NCI-H2029 treated with DMSO at 0.1 percent for 48 hours (cell line): ENCODE measurements around the gene TMEM207.

Experiments
- DNase-seq: peaks from one replicate; lab custom pipeline; 2025; lab: John Stamatoyannopoulos, UW

TMEM207 gene

DNA sequence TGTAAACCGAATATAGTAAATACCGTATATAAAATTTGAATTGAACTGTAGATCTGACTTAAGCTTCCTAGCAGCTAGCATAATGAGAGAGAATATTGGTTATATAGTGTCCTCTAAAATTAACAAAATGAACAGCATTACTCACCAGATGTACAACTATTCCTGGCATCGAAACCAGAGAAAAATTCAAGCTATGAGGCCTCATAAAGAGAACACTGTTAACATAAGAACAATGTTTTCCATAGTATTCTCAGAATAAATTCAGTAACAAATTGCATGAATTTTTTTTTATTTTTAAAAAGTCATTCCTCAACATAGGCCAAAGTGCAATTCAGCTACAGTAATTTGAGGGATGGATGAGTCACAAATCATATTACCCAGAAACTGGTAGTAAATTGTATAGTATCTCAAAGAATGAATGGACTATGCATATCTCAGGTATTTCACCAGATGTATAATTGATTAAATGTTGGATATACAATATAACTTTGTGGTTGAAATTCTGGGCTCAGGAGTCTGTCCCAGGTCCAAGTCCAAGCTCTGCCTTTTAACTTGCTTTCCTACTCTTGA is 5.0 kb downstream of the TMEM207 start:
- DNase-seq, result no peak

GRCh38 chr3:190444006-190444405 is 5.7 kb downstream of the TMEM207 start:
- DNase-seq, result no peak

- DNase-seq, result no peak
Measured at GRCh38 chr3:190443257-190443656, 6.4 kb downstream of the TMEM207 start.

DNA sequence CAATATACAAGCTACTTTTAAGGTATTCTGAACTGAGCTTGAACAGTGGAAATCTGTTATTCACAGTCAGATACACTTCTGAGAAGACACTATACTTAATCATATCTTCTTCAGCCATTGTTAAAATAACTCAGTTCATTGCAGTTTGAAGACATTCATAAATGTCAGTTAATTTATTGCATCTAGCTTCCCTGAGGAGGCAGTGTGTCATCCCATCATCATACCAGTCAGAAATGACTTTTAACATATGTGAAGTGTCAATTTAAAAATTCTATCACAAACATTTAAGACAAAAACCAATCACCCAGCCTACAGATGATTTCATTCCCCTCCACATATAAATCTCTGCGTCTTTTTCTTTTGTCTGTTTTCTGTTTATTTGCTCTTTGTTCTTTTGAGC is 7.5 kb downstream of the TMEM207 start:
- DNase-seq, result no peak

DNA sequence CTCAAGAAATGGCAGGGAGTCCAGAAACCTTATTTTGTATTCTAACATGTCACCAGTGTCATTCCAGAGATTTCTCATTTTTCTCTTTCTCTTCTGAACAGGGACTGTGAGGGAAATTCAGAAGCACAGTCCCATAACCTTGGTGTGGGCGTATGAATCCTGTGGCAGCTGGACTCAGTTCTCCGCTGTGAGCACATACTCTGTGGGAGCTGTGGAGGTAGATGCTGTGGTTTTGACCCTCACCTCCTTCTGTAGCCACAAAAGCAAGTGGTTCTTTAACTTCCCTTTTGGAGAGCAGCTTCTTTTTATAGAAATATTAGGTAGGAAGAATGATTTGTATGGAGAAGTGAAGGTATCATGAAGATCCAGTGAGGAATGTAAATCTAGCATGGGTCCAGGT is 13.4 kb downstream of the TMEM207 start:
- DNase-seq, result no peak

- no peak for DNase-seq
Measured at GRCh38 chr3:190435618-190436017, 14.1 kb downstream of the TMEM207 start.

DNA sequence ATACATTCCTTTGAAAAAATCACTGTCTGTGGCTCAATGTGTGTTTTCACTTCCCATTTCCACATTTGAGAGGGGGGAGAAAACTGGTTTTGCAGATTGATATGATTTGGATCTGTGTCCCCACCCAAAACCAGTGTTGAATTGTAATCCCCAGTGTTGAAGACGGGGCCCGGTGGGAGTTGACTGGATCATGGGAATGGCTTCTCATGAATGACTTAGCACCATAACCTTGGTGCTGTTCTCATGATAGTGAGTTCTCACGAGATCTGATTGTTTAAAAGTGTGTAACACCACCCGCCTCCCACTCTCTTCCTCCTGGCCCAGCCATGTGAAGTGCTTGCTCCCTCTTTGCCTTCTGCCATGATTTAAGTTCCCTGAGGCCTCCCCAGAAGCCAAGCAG is 16.1 kb downstream of the TMEM207 start:
- DNase-seq, result no peak

DNA sequence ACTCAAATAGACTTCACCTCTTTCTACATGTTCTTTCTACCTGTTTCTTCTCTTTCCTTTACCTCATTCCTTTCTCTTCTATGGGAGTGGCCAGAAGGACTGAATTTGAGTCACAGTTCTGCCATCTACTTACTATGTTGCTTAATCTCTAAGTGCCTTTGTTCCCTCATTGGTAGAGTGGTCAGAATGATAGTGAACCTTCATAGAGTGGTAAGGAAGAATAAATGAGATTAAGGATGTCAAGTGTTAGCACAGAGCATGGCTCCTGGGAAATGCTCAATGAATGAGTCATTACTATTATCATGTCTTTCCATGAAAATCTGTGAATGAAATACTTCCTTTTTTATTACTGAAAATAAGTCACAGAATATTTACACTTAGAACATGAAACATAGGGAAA is 17.5 kb downstream of the TMEM207 start:
- DNase-seq, result no peak

GRCh38 chr3:190430906-190431305 is 18.8 kb downstream of the TMEM207 start:
- no peak for DNase-seq

DNA sequence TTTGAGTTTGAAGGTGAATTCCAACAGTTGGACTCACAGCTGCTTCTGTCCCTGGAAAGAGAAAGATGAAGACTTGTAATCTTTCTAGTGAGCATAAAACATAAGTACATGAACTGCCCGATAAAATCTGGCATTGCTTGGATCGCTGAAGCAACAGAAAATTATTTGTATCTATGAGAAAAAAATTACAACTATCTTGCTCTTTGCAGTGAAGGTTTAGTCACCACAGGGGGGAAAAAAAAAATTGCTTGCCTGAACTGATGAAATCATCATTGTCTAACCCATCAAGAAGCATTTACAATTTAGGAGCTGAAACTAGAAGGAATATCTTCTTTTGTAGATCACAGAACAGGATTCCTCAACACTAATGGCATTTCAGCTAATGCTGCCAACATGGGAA is 20.0 kb downstream of the TMEM207 start:
- DNase-seq, result no peak

DNA sequence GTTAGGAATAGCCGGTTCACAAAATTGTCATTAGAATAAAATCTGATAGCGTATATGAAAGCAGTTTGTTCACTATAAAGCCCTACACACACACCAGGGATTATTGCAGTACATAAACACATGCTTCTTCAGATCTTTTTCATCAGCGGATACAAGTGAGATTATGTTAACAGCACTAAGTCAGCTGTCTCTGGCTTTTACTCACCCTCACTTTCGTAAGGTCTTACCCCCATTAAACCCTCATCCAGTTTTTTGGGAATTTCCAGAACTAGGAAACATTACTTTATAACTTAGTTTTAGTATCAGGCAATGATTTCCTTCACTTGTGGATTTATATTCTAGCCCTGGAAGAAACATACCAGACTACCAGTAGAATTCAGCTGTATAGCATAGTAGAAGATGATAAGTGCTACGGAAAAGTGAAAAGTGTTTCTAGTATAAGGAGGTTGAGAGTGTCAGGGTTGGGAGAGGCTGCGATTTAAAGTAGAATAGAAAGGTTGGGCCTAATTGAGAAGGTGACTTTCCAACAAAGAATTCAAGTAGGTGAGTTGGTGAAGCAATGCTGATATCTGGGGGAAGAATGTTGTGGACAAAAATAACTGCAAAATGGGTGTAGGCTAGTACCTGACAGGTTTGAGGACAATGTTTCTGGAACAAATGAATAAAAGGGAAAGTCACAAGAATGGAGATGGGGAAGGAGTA is 22.7 kb downstream of the TMEM207 start:
- DNase-seq, result no peak

DNA sequence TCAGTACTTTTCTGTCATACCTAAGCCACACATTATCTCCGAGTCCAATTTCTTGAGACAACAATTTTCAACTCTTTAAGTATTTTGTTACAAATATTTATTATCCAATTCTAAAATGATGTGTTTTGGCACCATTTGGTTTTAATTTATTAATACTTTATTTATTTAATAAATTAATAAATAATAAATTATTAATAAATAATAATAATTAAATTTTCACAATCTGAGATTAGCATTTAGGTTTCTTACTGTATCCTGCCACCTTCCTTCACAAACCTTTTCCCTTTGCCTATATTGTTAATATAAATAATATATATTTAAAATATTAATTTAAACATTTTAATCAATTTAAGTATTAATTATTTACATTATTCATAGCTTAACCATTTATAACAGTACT is 23.9 kb downstream of the TMEM207 start:
- DNase-seq, result no peak

GRCh38 chr3:190424478-190425439 is 24.9 kb downstream of the TMEM207 start:
- DNase-seq, result no peak

GRCh38 chr3:190424108-190424477 is 25.6 kb downstream of the TMEM207 start:
- DNase-seq, result no peak

DNA sequence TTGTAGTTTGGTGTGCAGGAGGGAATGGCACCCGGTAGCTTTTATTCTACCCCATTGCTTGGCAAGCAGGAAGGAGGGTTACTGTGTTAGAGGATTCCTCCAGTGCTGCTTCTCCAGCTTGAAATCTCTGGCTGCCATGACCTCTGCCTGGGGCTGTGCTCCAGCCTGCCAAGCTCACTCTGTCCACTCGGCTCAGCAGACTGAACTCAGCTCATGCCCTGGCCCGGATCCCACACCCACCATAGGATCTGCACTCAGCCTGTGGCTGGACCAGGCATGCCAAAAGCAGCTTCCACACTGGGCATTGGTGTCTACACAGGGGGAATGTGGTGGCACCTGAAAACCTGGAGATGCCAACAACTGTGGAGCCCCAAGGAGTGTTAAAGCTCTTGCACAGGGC is 35.4 kb downstream of the TMEM207 start:
- no peak for DNase-seq

- DNase-seq, result no peak
Measured at GRCh38 chr3:190404715-190405114, 45.0 kb downstream of the TMEM207 start.

DNA sequence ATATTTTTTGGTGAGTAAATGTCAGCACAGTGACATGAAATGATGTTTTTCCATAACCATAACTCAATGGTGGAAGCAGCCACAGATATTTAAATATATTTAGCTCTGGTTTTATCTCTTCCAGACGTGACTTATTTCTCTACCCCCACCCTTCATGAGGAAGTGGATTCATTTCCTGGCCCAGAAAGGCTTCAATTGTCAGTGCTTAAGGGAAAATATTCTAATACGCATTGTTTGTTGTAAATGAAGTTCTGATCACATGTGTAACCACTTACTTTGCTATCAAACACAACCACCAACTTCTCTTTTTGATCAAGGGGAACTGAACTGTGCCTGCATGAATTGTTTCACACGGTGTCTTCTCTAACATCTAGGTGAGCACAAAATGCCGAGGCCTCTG is 47.7 kb downstream of the TMEM207 start:
- no peak for DNase-seq

- DNase-seq, result no peak
Measured at GRCh38 chr3:190399677-190400076, 50.0 kb downstream of the TMEM207 start.

DNA sequence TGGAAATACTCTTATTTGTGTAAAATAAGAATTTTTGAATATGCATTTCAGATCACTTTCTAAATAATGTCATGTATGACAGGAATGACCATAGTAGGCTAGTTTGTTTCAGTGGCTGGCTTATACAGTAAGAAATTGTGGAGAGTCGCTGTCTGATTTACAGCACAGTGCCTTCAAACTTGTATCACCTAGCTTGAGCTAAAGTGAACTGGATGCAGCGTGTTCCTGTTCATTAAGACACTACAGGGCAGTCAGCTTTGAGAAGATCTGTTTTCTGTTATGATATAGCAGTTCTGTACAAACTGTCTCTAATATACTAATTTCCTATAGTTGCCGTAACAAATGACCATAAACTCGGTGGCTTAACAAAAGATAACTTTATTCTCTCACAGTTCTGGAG is 51.8 kb downstream of the TMEM207 start:
- no peak for DNase-seq

DNA sequence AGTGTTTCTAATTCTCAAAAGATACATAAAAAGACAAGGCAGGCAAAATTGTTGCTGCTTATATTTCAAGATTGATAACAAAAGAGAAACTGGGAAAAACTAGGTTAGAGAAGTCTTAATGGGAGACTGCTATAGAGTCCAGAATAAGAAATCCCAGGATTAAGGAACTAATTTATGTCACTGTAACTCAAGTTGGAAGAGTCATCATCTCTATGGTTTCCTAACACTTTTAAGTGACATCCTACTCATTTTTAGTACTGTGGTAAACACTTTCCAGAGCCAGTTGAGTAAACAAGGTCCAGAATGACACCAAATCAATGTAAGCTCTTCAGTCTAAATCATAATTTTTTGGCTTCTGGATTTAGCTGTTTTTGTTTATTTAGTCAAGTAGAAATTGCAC is 53.7 kb downstream of the TMEM207 start:
- DNase-seq, result no peak

- DNase-seq, result no peak
Measured at GRCh38 chr3:190388703-190389102, 61.0 kb downstream of the TMEM207 start.

GRCh38 chr3:190387578-190388213 is 62.0 kb downstream of the TMEM207 start, which contains the start of gene CLDN16:
CLDN16 (plus strand) TSS chr3:190388163; CDS start chr3:190388330, 167 bp downstream.
- DNase-seq, result no peak
